GM18951 (cell line): Measurements from ENCODE around the gene CYSLTR2.

ENCODE experiments used
- POLR2A ChIP-seq: IDR thresholded peaks from 4 replicates; pipeline ENCODE4 v1.6.1; 2011; ENCODE audit warnings: mild to moderate bottlenecking; ENCODE audit not compliant: insufficient read length, insufficient read depth; ENCODE audit errors: extremely low read depth
- in situ Hi-C: fragments of 300-500 bp; cut with MboI; formaldehyde crosslinking; loops from one replicate; pipeline ENCODE4 v1.12.0; 2022; ENCODE audit warnings: low sequenced_read_pairs, mixed read lengths, inconsistent platforms; ENCODE audit not compliant: unreplicated experiment

The CYSLTR2 gene

GRCh38 chr13:48748681-48749080 lies 95.0 kb downstream of the CYSLTR2 start:
- in situ Hi-C loops = no loop called here

GRCh38 chr13:48749144-48749543 lies 95.4 kb downstream of the CYSLTR2 start:
- no peak for TF ChIP-seq POLR2A
- in situ Hi-C loops = no loop called here

More at GRCh38 chr13:48748681-48749080, 95.0 kb downstream of the CYSLTR2 start:
- TF ChIP-seq POLR2A = no peak

- in situ Hi-C loops = loop anchor here (25.0 kb wide), 1 partner anchor 938 kb away; no protein-coding TSS in a partner anchor
- TF ChIP-seq POLR2A = no peak
Observed at GRCh38 chr13:48749699-48750473, 96.2 kb downstream of the CYSLTR2 start.

- in situ Hi-C loops = loop anchor here (25.0 kb wide), 1 partner anchor 938 kb away; no protein-coding TSS in a partner anchor
Observed at GRCh38 chr13:48750588-48751383, 97.1 kb downstream of the CYSLTR2 start.

GRCh38 chr13:48760626-48761025 lies 106.9 kb downstream of the CYSLTR2 start:
- no peak for TF ChIP-seq POLR2A
- in situ Hi-C loops = loop anchor here (5.0 to 25.0 kb wide), 4 partner anchors 163 to 948 kb away; no protein-coding TSS in a partner anchor

More at GRCh38 chr13:48750588-48751383, 97.1 kb downstream of the CYSLTR2 start:
- no peak for TF ChIP-seq POLR2A
